AG09319 (cell line): ENCODE results near the gene IQGAP2.
"Not testable (repeated sequence)": the region's sequence is repeated elsewhere in the genome, so short reads cannot be mapped to it uniquely, and the experiment has no call there.

Experiments
- DNase-seq: peaks from one replicate; pipeline ENCODE4 v3.0.0-alpha.2; 2010; ENCODE audit warnings: low read depth; ENCODE audit errors: extremely low read depth
- TF ChIP-seq, protein P1 (sequence below): IDR thresholded peaks from 2 replicates; pipeline ENCODE4 v1.5.1; 2011; ENCODE audit warnings: low read depth, mild to moderate bottlenecking, inconsistent platforms, low read length, moderate library complexity

Gene IQGAP2

GRCh38 chr5:76548525-76549229 is 145.6 kb downstream of the IQGAP2 start:
- DNase-seq, result no peak
- TF ChIP-seq, protein P1, sequence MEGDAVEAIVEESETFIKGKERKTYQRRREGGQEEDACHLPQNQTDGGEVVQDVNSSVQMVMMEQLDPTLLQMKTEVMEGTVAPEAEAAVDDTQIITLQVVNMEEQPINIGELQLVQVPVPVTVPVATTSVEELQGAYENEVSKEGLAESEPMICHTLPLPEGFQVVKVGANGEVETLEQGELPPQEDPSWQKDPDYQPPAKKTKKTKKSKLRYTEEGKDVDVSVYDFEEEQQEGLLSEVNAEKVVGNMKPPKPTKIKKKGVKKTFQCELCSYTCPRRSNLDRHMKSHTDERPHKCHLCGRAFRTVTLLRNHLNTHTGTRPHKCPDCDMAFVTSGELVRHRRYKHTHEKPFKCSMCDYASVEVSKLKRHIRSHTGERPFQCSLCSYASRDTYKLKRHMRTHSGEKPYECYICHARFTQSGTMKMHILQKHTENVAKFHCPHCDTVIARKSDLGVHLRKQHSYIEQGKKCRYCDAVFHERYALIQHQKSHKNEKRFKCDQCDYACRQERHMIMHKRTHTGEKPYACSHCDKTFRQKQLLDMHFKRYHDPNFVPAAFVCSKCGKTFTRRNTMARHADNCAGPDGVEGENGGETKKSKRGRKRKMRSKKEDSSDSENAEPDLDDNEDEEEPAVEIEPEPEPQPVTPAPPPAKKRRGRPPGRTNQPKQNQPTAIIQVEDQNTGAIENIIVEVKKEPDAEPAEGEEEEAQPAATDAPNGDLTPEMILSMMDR, result no peak

DNA sequence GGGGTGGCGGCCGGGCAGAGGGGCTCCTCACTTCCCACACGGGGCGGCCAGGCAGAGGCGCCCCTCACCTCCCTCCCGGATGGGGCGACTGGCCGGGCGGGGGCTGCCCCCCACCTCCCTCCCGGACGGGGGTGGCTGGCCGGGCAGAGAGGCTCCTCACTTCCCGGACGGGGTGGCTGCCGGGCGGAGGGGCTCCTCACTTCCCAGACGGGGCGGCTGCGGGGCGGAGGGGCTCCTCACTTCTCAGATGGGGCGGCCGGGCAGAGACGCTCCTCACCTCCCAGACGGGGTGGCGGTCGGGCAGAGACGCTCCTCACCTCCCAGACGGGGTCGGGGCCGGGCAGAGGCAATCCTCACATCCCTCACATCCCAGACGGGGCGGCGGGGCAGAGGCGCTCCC is 147.8 kb downstream of the IQGAP2 start:
- DNase-seq, result not testable (repeated sequence)

DNA sequence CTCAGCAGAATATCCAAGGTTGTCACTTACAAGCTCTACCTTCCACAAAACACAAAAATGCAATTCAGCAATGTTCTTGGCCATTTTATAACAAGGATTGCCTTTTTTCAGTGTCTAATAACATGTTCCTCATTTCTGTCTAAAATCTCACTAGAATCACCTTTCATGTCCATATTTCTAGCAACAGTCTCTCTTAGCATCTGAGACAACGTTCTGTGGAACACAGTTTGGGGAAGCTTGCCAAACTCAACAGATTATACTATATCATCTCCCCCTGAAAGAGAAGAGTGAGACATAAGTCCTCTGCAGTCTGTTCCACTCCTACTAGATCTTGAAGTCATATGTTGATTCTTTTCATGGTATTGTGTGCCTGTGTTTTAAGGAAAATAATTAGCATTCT is 149.5 kb downstream of the IQGAP2 start:
- TF ChIP-seq, protein P1, result no peak
- no peak for DNase-seq

- TF ChIP-seq, protein P1, result no peak
- no peak for DNase-seq
Observed at GRCh38 chr5:76553251-76553650, 150.2 kb downstream of the IQGAP2 start.

DNA sequence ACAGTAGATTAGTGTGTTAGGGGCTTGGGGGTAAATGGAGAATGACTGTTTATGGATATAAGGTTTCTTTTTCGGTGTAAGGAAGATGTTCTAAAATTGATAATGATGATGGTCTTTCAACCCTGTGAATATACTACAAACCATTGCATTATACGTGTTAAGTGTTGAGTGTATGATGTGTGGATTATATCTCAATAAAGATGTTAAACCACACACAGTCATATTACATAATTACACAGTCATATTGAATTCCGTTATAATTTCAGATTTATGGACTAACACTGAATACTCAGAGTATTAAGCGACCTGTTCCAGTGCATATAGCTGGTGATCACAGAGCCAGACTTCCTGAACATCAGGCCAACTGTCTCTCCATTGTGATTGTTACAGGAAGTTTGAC is 152.0 kb downstream of the IQGAP2 start:
- no peak for DNase-seq
- TF ChIP-seq, protein P1, result no peak

DNA sequence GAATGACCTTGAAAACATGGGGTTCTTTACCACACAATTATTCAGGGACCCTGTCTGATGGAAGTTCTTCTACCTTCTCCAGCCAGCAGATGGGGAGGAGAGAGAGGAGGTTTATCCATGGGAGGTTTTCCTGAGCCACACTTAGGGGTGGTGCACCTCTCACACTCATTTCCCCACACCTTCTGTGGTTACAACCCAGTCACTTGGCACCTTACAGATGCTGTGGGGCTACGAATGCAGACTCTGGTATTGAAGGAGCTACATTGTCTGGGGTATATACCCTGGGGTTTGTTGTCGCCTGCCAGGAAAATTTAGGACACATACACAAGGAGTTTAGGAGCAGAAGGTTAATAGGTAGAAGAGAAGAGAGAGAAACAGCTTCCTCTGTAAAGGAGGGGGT is 152.6 kb downstream of the IQGAP2 start:
- TF ChIP-seq, protein P1, result no peak
- DNase-seq, result no peak

DNA sequence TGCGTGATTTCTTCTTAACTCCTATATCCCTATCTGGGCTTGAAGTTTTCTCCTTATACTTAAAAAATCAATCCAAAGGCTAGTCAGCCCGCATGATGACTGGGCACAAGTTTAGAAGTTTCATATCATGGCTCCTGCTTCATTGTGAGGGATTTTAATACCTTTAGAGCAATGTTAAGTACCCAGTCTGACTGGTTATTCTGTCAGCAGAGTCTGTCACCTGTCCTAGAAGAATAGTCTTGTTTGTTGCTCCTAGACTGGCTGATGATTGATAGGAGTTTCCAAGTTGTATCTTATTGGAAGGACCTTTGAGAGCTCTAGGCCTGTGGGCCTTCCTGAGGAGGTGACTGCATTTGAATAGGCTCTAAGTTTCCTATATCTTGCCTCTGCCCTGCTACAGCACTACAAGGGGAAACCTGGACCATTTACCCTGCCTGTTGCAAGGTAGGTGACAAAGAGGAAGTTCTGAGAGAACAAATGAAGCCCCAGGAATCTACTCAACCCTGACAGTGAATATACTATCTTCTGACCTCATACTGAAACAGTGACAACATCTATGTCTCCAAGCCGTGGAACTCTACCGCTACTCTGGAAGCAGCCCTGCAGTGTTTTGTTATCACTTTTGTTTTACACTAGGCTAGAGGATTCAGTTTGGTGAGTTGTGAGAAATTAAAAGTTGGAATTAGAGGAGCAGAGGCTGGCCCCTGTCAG is 153.6 kb downstream of the IQGAP2 start:
- no peak for DNase-seq
- TF ChIP-seq, protein P1, result no peak
